ENCODE data around the gene FAM185A.
"Not testable (repeated sequence)": the region's sequence is repeated elsewhere in the genome, so short reads cannot be mapped to it uniquely, and the experiment has no call there.

FAM185A gene

DNA sequence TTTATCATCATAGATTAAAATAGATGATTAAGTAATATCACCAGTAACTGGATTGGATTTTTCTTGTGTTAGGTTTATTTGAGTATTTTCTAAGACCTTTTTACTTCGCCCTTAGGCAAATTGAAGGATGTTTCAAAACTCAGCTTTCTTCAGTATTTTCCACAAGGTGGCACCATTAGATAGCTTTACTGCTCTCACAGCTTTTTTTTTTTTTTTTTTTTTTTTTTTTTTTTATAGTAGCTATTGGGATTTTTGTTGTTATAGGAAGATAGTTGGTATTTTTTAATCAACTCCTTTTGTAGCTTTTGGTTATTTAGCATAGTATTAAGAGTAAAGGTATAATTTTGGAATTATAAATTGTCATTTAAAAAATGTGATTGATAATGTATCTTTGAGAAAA, 9.4 kb downstream of the FAM185A start:
- POLR2A ChIA-PET: interaction anchor here (1.3 kb wide), 1 partner anchor 316 kb away, joined by 4 read pairs; the partner anchor contains the start of genes ARMC10 and FBXL13
- not testable (repeated sequence) for DNase-seq (ENCODE audit: extremely low spot score)
- CTCF ChIA-PET: interaction anchor here (0.6 to 1.0 kb wide), 6 partner anchors 79 to 317 kb away, joined by 3 to 6 read pairs (median 4); partner anchors contain the start of genes ARMC10 and FBXL13
- peak; percentile 58; the same call in 1 of the 2 replicates for TF ChIP-seq ZNF384 (IDR thresholded peaks at IDR 0.05)

- POLR2A ChIA-PET, CTCF ChIA-PET: not testable (repeated sequence)
Measured at GRCh38 chr7:102759934-102760333, 11.1 kb downstream of the FAM185A start.

DNA sequence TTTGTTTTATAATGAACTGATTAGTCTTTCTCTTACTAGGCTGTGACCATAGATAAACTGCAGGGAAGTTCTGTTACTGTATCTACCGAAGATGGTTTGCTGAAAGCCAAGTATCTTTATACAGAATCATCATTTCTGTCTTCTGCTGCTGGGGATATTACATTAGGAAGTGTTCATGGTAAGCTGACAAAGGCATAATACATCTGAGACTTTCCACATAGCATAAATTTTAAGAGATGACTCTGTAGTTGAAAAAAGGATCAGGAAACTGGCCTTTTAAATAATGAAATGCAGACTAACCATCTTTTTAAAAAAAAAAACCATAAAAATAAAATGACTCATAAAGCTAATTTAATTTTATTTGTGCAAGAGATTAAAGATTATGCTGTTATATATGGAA, 12.4 kb downstream of the FAM185A start:
- CTCF ChIA-PET; POLR2A ChIA-PET; DNase-seq (ENCODE audit: extremely low spot score): not testable (repeated sequence)

More at GRCh38 chr7:102759934-102760333, 11.1 kb downstream of the FAM185A start:
- DNase-seq (ENCODE audit: extremely low spot score): not testable (repeated sequence)

DNA sequence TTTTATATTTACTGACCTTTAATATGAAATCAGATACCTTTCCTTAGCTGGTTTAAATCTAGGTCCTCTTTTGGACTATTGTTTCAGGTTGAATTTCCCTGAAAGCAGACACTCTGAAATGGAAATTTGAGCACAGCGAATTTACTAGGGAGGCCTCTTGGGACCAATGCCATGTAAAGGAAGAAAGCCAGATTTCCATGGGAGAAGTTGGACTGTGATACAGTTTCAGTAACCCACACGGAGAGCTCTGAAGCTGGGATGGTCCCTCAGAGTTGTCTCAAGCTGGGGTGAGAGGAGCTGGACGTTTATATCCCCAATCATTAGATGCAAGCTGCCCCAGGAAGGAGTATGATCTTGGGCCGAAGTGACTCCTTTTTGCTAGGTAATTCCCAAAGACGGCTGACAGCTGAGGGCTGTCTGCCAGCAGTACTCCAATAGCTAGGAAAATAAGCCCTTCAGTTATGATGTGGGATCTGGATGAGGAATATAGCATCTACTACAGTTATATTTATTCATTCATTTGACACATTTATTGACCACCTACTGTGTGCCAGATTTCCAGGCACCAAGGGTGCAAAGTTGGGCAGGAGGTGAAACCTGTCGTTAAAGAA, 14.6 kb downstream of the FAM185A start:
- CTCF ChIA-PET; DNase-seq (ENCODE audit: extremely low spot score); POLR2A ChIA-PET: not testable (repeated sequence)

DNA sequence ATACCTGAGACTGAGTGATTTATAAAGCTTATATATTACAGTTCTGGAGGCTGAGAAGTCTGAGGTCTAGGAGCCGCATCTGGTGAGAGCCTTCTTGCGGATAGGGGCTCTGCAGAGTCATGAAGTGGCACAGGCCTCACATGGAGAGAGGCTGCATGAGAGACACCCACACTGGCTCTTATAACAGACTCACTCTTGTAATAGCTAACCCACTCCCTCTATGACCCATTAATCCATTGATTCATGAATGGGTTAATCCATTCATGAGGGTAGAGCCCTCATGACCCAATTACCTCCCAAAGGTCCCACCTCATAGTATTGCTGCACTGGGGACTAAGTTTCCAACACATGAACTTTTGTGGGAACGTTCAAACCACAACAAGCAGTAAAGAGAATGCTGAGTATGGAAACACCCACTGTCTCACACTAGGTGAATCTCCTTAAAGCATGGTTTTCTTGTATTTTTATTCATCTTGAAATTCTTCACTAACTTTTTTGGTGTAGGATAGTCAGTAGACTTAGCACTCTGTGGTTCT, 20.9 kb downstream of the FAM185A start:
- DNase-seq (ENCODE audit: extremely low spot score); POLR2A ChIA-PET; CTCF ChIA-PET: not testable (repeated sequence)

GRCh38 chr7:102770467-102770866, 21.7 kb downstream of the FAM185A start:
- POLR2A ChIA-PET; DNase-seq (ENCODE audit: extremely low spot score); CTCF ChIA-PET: not testable (repeated sequence)

DNA sequence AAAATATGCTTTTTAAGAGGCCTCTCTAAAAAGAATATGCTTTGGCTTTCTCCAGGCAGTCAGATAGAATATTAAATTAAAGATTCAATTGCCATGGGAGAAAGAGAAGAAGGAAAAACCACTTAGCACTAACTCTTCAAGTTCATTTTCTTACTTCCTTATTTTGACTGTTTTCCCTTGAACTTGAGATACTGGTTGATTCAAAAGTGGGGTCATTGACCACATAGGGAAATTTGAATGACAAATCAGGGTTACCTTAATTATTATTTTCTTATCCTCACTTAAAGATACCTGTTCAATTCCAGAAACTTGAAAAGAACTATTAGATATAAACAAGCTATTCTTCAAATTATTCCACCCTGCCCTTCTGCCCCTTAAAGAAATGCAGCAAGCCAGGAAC, 27.4 kb downstream of the FAM185A start:
- CTCF ChIA-PET; POLR2A ChIA-PET; DNase-seq (ENCODE audit: extremely low spot score): not testable (repeated sequence)

DNA sequence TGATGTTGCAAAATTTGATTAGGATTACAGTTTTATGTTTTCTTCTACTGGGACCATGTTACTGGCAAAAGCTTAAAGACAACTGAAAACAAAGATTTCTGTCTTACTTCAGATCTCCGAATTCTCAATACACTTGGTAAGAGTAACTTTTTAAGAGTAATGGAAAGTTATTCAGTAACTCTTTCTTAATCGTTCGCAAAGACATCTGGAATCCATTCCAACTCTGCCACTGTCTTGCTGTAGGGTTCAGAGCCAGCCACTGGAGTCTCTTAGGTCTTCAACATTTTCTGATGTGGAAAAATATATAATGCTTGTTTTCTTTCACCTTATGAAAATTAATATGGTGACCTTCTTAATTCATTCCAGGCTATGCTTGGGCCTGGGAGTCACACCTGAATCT, 29.9 kb downstream of the FAM185A start:
- CTCF ChIA-PET; POLR2A ChIA-PET; DNase-seq (ENCODE audit: extremely low spot score): not testable (repeated sequence)

DNA sequence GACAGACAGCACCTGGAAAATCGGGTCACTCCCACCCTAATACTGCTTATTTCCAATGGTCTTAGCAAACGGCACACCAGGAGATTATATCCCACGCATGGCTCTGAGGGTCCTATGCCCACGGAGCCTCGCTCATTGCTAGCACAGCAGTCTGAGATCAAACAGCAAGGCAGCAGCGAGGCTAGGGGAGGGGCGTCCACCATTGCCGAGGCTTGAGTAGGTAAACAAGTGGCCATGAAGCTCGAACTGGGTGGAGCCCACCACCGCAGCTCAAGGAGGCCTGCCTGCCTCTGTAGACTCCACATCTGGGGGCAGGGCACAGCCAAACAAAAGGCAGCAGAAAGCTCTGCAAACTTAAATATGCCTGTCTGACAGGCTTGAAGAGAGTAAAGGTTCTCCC, 32.1 kb downstream of the FAM185A start:
- POLR2A ChIA-PET; DNase-seq (ENCODE audit: extremely low spot score); CTCF ChIA-PET: not testable (repeated sequence)

GRCh38 chr7:102788770-102789169, 40.0 kb downstream of the FAM185A start:
- CTCF ChIA-PET, POLR2A ChIA-PET: not testable (repeated sequence)

GRCh38 chr7:102790364-102791100, 41.7 kb downstream of the FAM185A start:
- POLR2A ChIA-PET; DNase-seq (ENCODE audit: extremely low spot score); CTCF ChIA-PET: not testable (repeated sequence)

More at GRCh38 chr7:102788770-102789169, 40.0 kb downstream of the FAM185A start:
- not testable (repeated sequence) for DNase-seq (ENCODE audit: extremely low spot score)

GRCh38 chr7:102791367-102791766, 42.6 kb downstream of the FAM185A start:
- CTCF ChIA-PET; DNase-seq (ENCODE audit: extremely low spot score); POLR2A ChIA-PET: not testable (repeated sequence)

DNA sequence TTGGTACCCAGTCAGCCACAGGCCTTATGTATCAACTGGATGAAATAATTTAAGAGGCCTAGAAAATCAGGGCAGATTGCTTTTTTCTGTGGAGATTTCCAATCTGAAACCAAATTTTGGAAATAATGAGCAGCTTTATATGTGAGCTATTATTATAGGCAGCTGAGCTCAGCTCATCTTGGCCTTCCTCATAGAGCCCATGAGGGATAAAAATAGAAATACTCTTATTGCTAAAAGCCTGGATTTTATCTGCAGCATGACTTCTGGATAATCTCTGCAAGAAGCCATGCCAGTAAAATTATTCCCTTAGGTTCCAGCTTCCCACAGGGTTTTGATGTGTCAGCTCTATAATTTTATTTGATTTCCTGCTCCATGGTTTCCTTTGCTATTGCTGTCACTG, 43.0 kb downstream of the FAM185A start:
- DNase-seq (ENCODE audit: extremely low spot score); CTCF ChIA-PET; POLR2A ChIA-PET: not testable (repeated sequence)

- DNase-seq (ENCODE audit: extremely low spot score); CTCF ChIA-PET; POLR2A ChIA-PET: not testable (repeated sequence)
Measured at GRCh38 chr7:102794567-102794966, 45.8 kb downstream of the FAM185A start.

DNA sequence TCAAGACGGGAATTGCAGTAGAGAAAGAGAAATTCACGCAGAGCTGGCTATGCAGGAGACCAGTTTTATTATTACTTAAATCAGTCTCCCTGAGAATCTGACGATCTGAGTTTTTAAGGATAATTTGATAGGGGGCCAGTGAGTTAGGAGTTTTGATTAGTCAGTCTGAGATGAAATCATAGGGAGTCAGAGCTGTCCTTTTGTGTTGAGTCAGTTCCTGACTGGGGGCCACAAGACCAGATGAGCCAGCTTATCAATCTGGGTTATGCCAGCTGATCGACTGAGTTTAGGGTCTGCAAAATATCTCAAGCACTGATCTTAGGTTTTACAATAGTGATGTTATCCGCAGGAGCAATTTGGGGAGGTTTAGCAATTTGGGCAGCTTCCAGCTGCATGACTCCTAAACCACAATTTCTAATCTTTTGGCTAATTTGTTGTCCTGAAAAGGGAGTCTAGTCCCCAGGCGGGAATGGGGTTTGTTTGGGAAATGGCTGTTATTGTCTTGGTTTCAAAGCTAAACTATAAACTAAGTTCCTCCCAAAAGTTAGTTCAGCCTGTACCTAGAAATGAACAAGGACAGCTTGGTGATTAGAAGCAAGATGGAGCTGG, 47.3 kb downstream of the FAM185A start:
- DNase-seq (ENCODE audit: extremely low spot score); POLR2A ChIA-PET: not testable (repeated sequence)
- CTCF ChIA-PET: interaction anchor here (0.6 kb wide), 1 partner anchor 179 kb away, joined by 3 read pairs; no protein-coding TSS in a partner anchor

All from HEK293T (cell line).